ENCODE measurements around the gene THSD7A. TPM values are rescaled to one million over a fixed set of nuclear protein-coding genes. Genes with fewer than 3 reads are reported as not detected.

THSD7A gene
- total RNA-seq, 1 donor from 2014 or later = 14.3 TPM

GRCh38 chr7:11811709-11812108 is 20.3 kb downstream of the THSD7A start:
- TF ChIP-seq CTCF (conservative IDR thresholded peaks at IDR 0.05) = no peak
- Mint-ChIP-seq H3K4me1 (ENCODE audit: unreplicated experiment) (peaks cover 6% of the 10 kb centered on the region), H3K9me3 (no peaks in the 10 kb centered on the region), H3K4me3 (no peak overlapping the region), H3K36me3 (no peaks in the 10 kb centered on the region), H3K27me3 (no peaks in the 10 kb centered on the region), H3K27ac (no peak overlapping the region)
- no peak for DNase-seq (ENCODE audit: extremely low spot score, unreplicated experiment)

- DNase-seq (ENCODE audit: extremely low spot score, unreplicated experiment) = no peak
- Mint-ChIP-seq H3K4me3 (no peak overlapping the region), H3K4me1 (ENCODE audit: unreplicated experiment) (peaks cover 6% of the 10 kb centered on the region), H3K9me3 (no peaks in the 10 kb centered on the region), H3K27me3 (no peaks in the 10 kb centered on the region), H3K36me3 (no peaks in the 10 kb centered on the region), H3K27ac (no peak overlapping the region)
- no peak for TF ChIP-seq CTCF (conservative IDR thresholded peaks at IDR 0.05)
Observed at GRCh38 chr7:11810043-11810625, 21.9 kb downstream of the THSD7A start.

- TF ChIP-seq CTCF (conservative IDR thresholded peaks at IDR 0.05) = no peak
- peaks cover 5% of the 10 kb centered on the region for H3K4me1 Mint-ChIP-seq (ENCODE audit: unreplicated experiment)
Observed at GRCh38 chr7:11807000-11807399, 25.0 kb downstream of the THSD7A start.

GRCh38 chr7:11804621-11805020 is 27.4 kb downstream of the THSD7A start:
- Mint-ChIP-seq H3K27me3 (no peaks in the 10 kb centered on the region), H3K27ac (no peak overlapping the region), H3K4me3 (no peak overlapping the region), H3K4me1 (ENCODE audit: unreplicated experiment) (no peaks in the 10 kb centered on the region), H3K36me3 (no peaks in the 10 kb centered on the region), H3K9me3 (no peaks in the 10 kb centered on the region)
- no peak for DNase-seq (ENCODE audit: extremely low spot score, unreplicated experiment)
- no peak for TF ChIP-seq CTCF (conservative IDR thresholded peaks at IDR 0.05)

More at GRCh38 chr7:11807000-11807399, 25.0 kb downstream of the THSD7A start:
- DNase-seq (ENCODE audit: extremely low spot score, unreplicated experiment) = no peak
- Mint-ChIP-seq H3K27ac (no peak overlapping the region), H3K27me3 (no peaks in the 10 kb centered on the region), H3K36me3 (no peaks in the 10 kb centered on the region), H3K4me3 (no peak overlapping the region), H3K9me3 (no peaks in the 10 kb centered on the region)

GRCh38 chr7:11795231-11795630 is 36.8 kb downstream of the THSD7A start:
- DNase-seq (ENCODE audit: extremely low spot score, unreplicated experiment) = no peak
- no peaks in the 10 kb centered on the region for H3K9me3 Mint-ChIP-seq
- H3K27ac Mint-ChIP-seq = no peak overlapping the region
- H3K4me3 Mint-ChIP-seq = no peak overlapping the region
- H3K4me1 Mint-ChIP-seq (ENCODE audit: unreplicated experiment) = peaks cover 4% of the 10 kb centered on the region
- TF ChIP-seq CTCF (conservative IDR thresholded peaks at IDR 0.05) = no peak
- H3K27me3 Mint-ChIP-seq = no peaks in the 10 kb centered on the region
- H3K36me3 Mint-ChIP-seq = no peaks in the 10 kb centered on the region

- no peak overlapping the region for H3K4me3 Mint-ChIP-seq
- TF ChIP-seq CTCF (conservative IDR thresholded peaks at IDR 0.05) = no peak
- no peak overlapping the region for H3K27ac Mint-ChIP-seq
- peaks cover 7% of the 10 kb centered on the region for H3K36me3 Mint-ChIP-seq
- H3K4me1 Mint-ChIP-seq (ENCODE audit: unreplicated experiment) = peaks cover 4% of the 10 kb centered on the region
- no peaks in the 10 kb centered on the region for H3K9me3 Mint-ChIP-seq
- H3K27me3 Mint-ChIP-seq = no peaks in the 10 kb centered on the region
- no peak for DNase-seq (ENCODE audit: extremely low spot score, unreplicated experiment)
Observed at GRCh38 chr7:11792166-11792565, 39.8 kb downstream of the THSD7A start.

Data from type B pancreatic cell (in vitro differentiated cells).